ENCODE measurements around the gene ZNF530. TPM values are rescaled to one million over a fixed set of nuclear protein-coding genes. Genes with fewer than 3 reads are reported as not detected.

Gene ZNF530
- total and polyA plus RNA-seq, 2 experiments from 2014 or later = 3.3 to 11.2 TPM

GRCh38 chr19:57642396-57643046 lies 42.8 kb downstream of the ZNF530 start:
- no peak for DNase-seq (ENCODE audit: low spot score)
- TF ChIP-seq STAT1 (IDR thresholded peaks at IDR 0.05; ENCODE audit: unreplicated experiment) (no peak), ETS1 (IDR thresholded peaks at IDR 0.05) (no peak), REST (IDR thresholded peaks at IDR 0.05; ENCODE audit: unreplicated experiment) (no peak), POLR2AphosphoS5 (IDR thresholded peaks at IDR 0.05; ENCODE audit: low read depth) (no peak), ZNF114 (CRISPR knock-in tag; IDR thresholded peaks at IDR 0.05) (no peak), EZH2phosphoT487 (IDR thresholded peaks at IDR 0.05; ENCODE audit: unreplicated experiment) (no peak), ZNF331 (CRISPR knock-in tag; IDR thresholded peaks at IDR 0.05; ENCODE audit: low read depth) (no peak), CTCF (conservative IDR thresholded peaks at IDR 0.05; ENCODE audit: low read depth in 2 of 2) (no peak), CREB1 (CRISPR knock-in tag; IDR thresholded peaks at IDR 0.05; ENCODE audit: low read depth) (no peak), ZNF462 (CRISPR knock-in tag; IDR thresholded peaks at IDR 0.05) (no peak)
- Histone ChIP-seq H3K79me2 (replicated peaks; ENCODE audit: insufficient read depth) (peaks cover 3% of the 10 kb centered on the region; the same call in 1 of the 2 replicates), H4K20me1 (replicated peaks; ENCODE audit: insufficient read depth) (0 out of 2 replicates have a peak, but pooled peaks cover 5% of the 10 kb centered on the region), H3K27ac (ENCODE audit: low read depth) (no peak overlapping the region), H3K4me2 (no peak overlapping the region), H3K4me1 (ENCODE audit: insufficient read depth) (no peaks in the 10 kb centered on the region), H3K9me2 (ENCODE audit: insufficient read depth) (peaks cover 4% of the 10 kb centered on the region; the same call in 1 of the 2 replicates), H3K4me3 (no peak overlapping the region), H2AFZ (no peak overlapping the region), H3K36me3 (ENCODE audit: insufficient read depth) (peaks cover 34% of the 10 kb centered on the region), H3F3A (replicated peaks; ENCODE audit: low read depth) (no peaks in the 10 kb centered on the region), H3K27me3 (ENCODE audit: insufficient read depth) (no peaks in the 10 kb centered on the region)
- Mint-ChIP-seq H3K9me3 (peaks cover 8% of the 10 kb centered on the region), H3K4me1 (no peaks in the 10 kb centered on the region), H3K27me3 (ENCODE audit: insufficient read depth, low read depth, poor library complexity) (no peaks in the 10 kb centered on the region), H3K36me3 (ENCODE audit: low read depth) (peaks cover 58% of the 10 kb centered on the region), H3K4me3 (no peak overlapping the region), H3K27ac (no peak overlapping the region)
- ATAC-seq = no peak

Measured in GM23338 (cell line).